ENCODE measurements around the gene WNT7B.

Gene WNT7B

GRCh38 chr22:45884201-45885062 is 92.5 kb downstream of the WNT7B start:
- no peak for FAIRE-seq

- FAIRE-seq = no peak
These were observed 93.2 kb downstream of the WNT7B start for GRCh38 chr22:45883811-45884170.

GRCh38 chr22:45882881-45883810 is 93.8 kb downstream of the WNT7B start:
- no peak for FAIRE-seq

GRCh38 chr22:45881524-45881875 is 95.5 kb downstream of the WNT7B start:
- FAIRE-seq = no peak

- no peak for FAIRE-seq
These were observed 96.0 kb downstream of the WNT7B start for GRCh38 chr22:45880716-45881523.

- FAIRE-seq = no peak
These were observed 96.8 kb downstream of the WNT7B start for GRCh38 chr22:45880091-45880715.

- FAIRE-seq = no peak
These were observed 97.4 kb downstream of the WNT7B start for GRCh38 chr22:45879552-45879949.

- FAIRE-seq = no peak
These were observed 97.9 kb downstream of the WNT7B start for GRCh38 chr22:45878901-45879551.

GRCh38 chr22:45878051-45878781 is 98.7 kb downstream of the WNT7B start:
- FAIRE-seq = no peak

GRCh38 chr22:45877651-45878050 is 99.3 kb downstream of the WNT7B start:
- no peak for FAIRE-seq

- FAIRE-seq = no peak
These were observed 100.0 kb downstream of the WNT7B start for GRCh38 chr22:45877036-45877380.

- FAIRE-seq = no peak
These were observed 100.6 kb downstream of the WNT7B start for GRCh38 chr22:45876136-45877035.

GRCh38 chr22:45872659-45873263 is 104.2 kb downstream of the WNT7B start:
- FAIRE-seq = no peak

- no peak for FAIRE-seq
These were observed 105.2 kb downstream of the WNT7B start for GRCh38 chr22:45871721-45872120.
